Measurements from ENCODE around the gene SELENON.

Gene SELENON

GRCh38 chr1:25793585-25794170 is 6.3 kb upstream of the SELENON start:
- DNase-seq (ENCODE audit: low spot score) = no peak

GRCh38 chr1:25794325-25794724 is 5.7 kb upstream of the SELENON start:
- DNase-seq (ENCODE audit: low spot score) = no peak

GRCh38 chr1:25795211-25795610 is 4.8 kb upstream of the SELENON start:
- DNase-seq (ENCODE audit: low spot score) = no peak

GRCh38 chr1:25795946-25796810 is 3.8 kb upstream of the SELENON start:
- DNase-seq (ENCODE audit: low spot score) = no peak

GRCh38 chr1:25796811-25797458 is 3.1 kb upstream of the SELENON start:
- DNase-seq (ENCODE audit: low spot score) = peak; percentile 63

- no peak for DNase-seq (ENCODE audit: low spot score)
These were observed 2.1 kb upstream of the SELENON start for GRCh38 chr1:25797939-25798338.

GRCh38 chr1:25798666-25799351 is 1.2 kb upstream of the SELENON start:
- no peak for DNase-seq (ENCODE audit: low spot score)

GRCh38 chr1:25799352-25799934 is 550 bp upstream of the SELENON start:
- DNase-seq (ENCODE audit: low spot score) = no peak

GRCh38 chr1:25800703-25801377 is 847 bp downstream of the SELENON start:
- DNase-seq (ENCODE audit: low spot score) = no peak

- no peak for DNase-seq (ENCODE audit: low spot score)
These were observed 2.9 kb downstream of the SELENON start for GRCh38 chr1:25802915-25803314.

GRCh38 chr1:25803368-25803767 is 3.4 kb downstream of the SELENON start:
- no peak for DNase-seq (ENCODE audit: low spot score)

- DNase-seq (ENCODE audit: low spot score) = peak; percentile 73
These were observed 4.4 kb downstream of the SELENON start for GRCh38 chr1:25804244-25804963.

GRCh38 chr1:25804964-25805862 is 5.2 kb downstream of the SELENON start:
- DNase-seq (ENCODE audit: low spot score) = no peak

GRCh38 chr1:25805863-25806225 is 5.9 kb downstream of the SELENON start:
- peak; percentile 91 for DNase-seq (ENCODE audit: low spot score)

GRCh38 chr1:25806418-25806817 is 6.4 kb downstream of the SELENON start:
- DNase-seq (ENCODE audit: low spot score) = no peak

GRCh38 chr1:25807480-25808390 is 7.7 kb downstream of the SELENON start:
- no peak for DNase-seq (ENCODE audit: low spot score)

GRCh38 chr1:25808481-25809244 is 8.7 kb downstream of the SELENON start:
- no peak for DNase-seq (ENCODE audit: low spot score)

Data from COLO829 (cell line).